ENCODE measurements around the gene MAIP1.
A peak's percentile ranks its signal among the peaks of the same experiment; 100 is the strongest.

Gene MAIP1

GRCh38 chr2:199951023-199951422 is 4.4 kb upstream of the MAIP1 start:
- no peak for DNase-seq

GRCh38 chr2:199955007-199955338 is 409 bp upstream of the MAIP1 start:
- DNase-seq = peak; percentile 90

GRCh38 chr2:199956062-199956380 is 639 bp downstream of the MAIP1 start:
- DNase-seq = no peak

- DNase-seq = no peak
These were observed 2.6 kb downstream of the MAIP1 start for GRCh38 chr2:199958014-199958413.

GRCh38 chr2:199962203-199962602 is 6.8 kb downstream of the MAIP1 start:
- DNase-seq = no peak

GRCh38 chr2:199966405-199966804 is 11.0 kb downstream of the MAIP1 start:
- DNase-seq = no peak

- DNase-seq = no peak
These were observed 11.6 kb downstream of the MAIP1 start for GRCh38 chr2:199966976-199967375.

GRCh38 chr2:199968126-199968525 is 12.7 kb downstream of the MAIP1 start:
- no peak for DNase-seq

- no peak for DNase-seq
These were observed 16.8 kb downstream of the MAIP1 start for GRCh38 chr2:199972088-199972626.

- no peak for DNase-seq
These were observed 18.3 kb downstream of the MAIP1 start for GRCh38 chr2:199973703-199974102.

GRCh38 chr2:199975273-199975895 is 20.0 kb downstream of the MAIP1 start:
- DNase-seq = no peak

GRCh38 chr2:199977984-199978415 is 22.6 kb downstream of the MAIP1 start:
- no peak for DNase-seq

- DNase-seq = no peak
These were observed 24.0 kb downstream of the MAIP1 start for GRCh38 chr2:199979398-199979797.

GRCh38 chr2:199979832-199980628 is 24.6 kb downstream of the MAIP1 start:
- DNase-seq = peak; percentile 77

GRCh38 chr2:199982126-199982843 is 26.9 kb downstream of the MAIP1 start:
- no peak for DNase-seq

GRCh38 chr2:199983534-199983933 is 28.2 kb downstream of the MAIP1 start:
- no peak for DNase-seq

GRCh38 chr2:199984159-199984558 is 28.8 kb downstream of the MAIP1 start:
- no peak for DNase-seq

GRCh38 chr2:199984755-199985154 is 29.4 kb downstream of the MAIP1 start:
- no peak for DNase-seq

GRCh38 chr2:199985625-199986207 is 30.3 kb downstream of the MAIP1 start:
- DNase-seq = peak; percentile 44

GRCh38 chr2:199987586-199987985 is 32.2 kb downstream of the MAIP1 start:
- no peak for DNase-seq

- DNase-seq = no peak
These were observed 32.8 kb downstream of the MAIP1 start for GRCh38 chr2:199988151-199988550.

GRCh38 chr2:199989822-199990221 is 34.4 kb downstream of the MAIP1 start:
- no peak for DNase-seq

- DNase-seq = no peak
These were observed 36.3 kb downstream of the MAIP1 start for GRCh38 chr2:199991691-199992090.

- DNase-seq = no peak
These were observed 36.9 kb downstream of the MAIP1 start for GRCh38 chr2:199992296-199992695.
